DND-41 (cell line): ENCODE data around the gene UNC79.

ENCODE experiments used
- ATAC-seq: fragments of 200-7000 bp; cut with Tn5 transposase; 3 replicates; pipeline ENCODE4 v1.9.1; 2021; ENCODE audit warnings: low read depth; ENCODE audit not compliant: insufficient read depth
- DNase-seq: peaks from one replicate; pipeline ENCODE4 v3.0.0-alpha.2; 2020
- H2AFZ ChIP-seq: 2 replicates; pipeline ENCODE4 v1.6.0; 2012; ENCODE audit warnings: low read depth, low read length
- H3K27ac ChIP-seq: 2 replicates; pipeline ENCODE4 v1.5.1; 2012; ENCODE audit warnings: low read length, inconsistent platforms
- H3K27me3 ChIP-seq: fragments of 200-600 bp; sonication (generic); 2 replicates; pipeline ENCODE4 v1.6.0; 2012; ENCODE audit warnings: low read length, mild to moderate bottlenecking, inconsistent platforms; ENCODE audit not compliant: insufficient read depth, poor library complexity
- H3K36me3 ChIP-seq: 2 replicates; pipeline ENCODE4 v1.5.1; 2012; ENCODE audit warnings: low read length, inconsistent platforms; ENCODE audit not compliant: insufficient read depth
- H3K4me1 ChIP-seq: 2 replicates; pipeline ENCODE4 v1.5.1; 2012; ENCODE audit warnings: mild to moderate bottlenecking, low read length; ENCODE audit not compliant: insufficient read depth
- H3K4me2 ChIP-seq: 2 replicates; pipeline ENCODE4 v1.6.0; 2012; ENCODE audit warnings: mild to moderate bottlenecking, moderate library complexity, low read length, inconsistent platforms; ENCODE audit not compliant: insufficient read depth
- H3K4me3 ChIP-seq, 2 experiments: fragments of 200-600 bp in 1 of 2; shearing (Covaris generic) in 1 of 2; 2 replicates each; pipeline ENCODE4 v1.5.1; 2012 to 2016; ENCODE audit warnings: inconsistent platforms in 2 of 2, low read length in 2 of 2, mild to moderate bottlenecking in 2 of 2, low read depth in 1 of 2, moderate library complexity in 1 of 2
- H3K79me2 ChIP-seq: 2 replicates; pipeline ENCODE4 v1.6.0; 2012; ENCODE audit warnings: low read length, inconsistent platforms; ENCODE audit not compliant: insufficient read depth
- H3K9ac ChIP-seq: 2 replicates; pipeline ENCODE4 v1.6.0; 2012; ENCODE audit warnings: low read depth, mild to moderate bottlenecking, inconsistent platforms, low read length, moderate library complexity
- H3K9me3 ChIP-seq: 2 replicates; pipeline ENCODE4 v1.5.1; 2012; ENCODE audit warnings: low read length, moderate library complexity, mild to moderate bottlenecking, inconsistent platforms; ENCODE audit not compliant: insufficient read depth, severe bottlenecking
- H4K20me1 ChIP-seq: 2 replicates; pipeline ENCODE4 v1.6.0; 2012; ENCODE audit warnings: low read length; ENCODE audit not compliant: insufficient read depth
- CTCF ChIP-seq: IDR thresholded peaks from 2 replicates; pipeline ENCODE4 v1.5.1; 2012; ENCODE audit warnings: borderline replicate concordance, low read length, moderate library complexity, mild to moderate bottlenecking; ENCODE audit not compliant: poor library complexity, severe bottlenecking; ENCODE audit errors: extremely low read depth
- EZH2 ChIP-seq: IDR thresholded peaks from 3 replicates; pipeline ENCODE4 v1.6.1; 2012; ENCODE audit warnings: borderline replicate concordance, low read depth, mild to moderate bottlenecking, moderate library complexity, low read length, inconsistent platforms; ENCODE audit not compliant: severe bottlenecking

Gene UNC79

GRCh38 chr14:93741556-93742230 is 311.0 kb downstream of the UNC79 start:
- Histone ChIP-seq H3K79me2 (no peaks in the 10 kb centered on the region), H3K27ac (no peak overlapping the region), H3K27me3 (no peaks in the 10 kb centered on the region), H3K36me3 (no peaks in the 10 kb centered on the region), H3K4me2 (no peak overlapping the region), H3K4me3 (no peak overlapping the region), H4K20me1 (no peaks in the 10 kb centered on the region), H3K9ac (no peak overlapping the region), H3K9me3 (no peaks in the 10 kb centered on the region), H3K4me1 (no peaks in the 10 kb centered on the region), H2AFZ (no peak overlapping the region)
- DNase-seq (no peak), ATAC-seq (no peak)
- TF ChIP-seq CTCF: no peak
- TF ChIP-seq EZH2: no peak

DNA sequence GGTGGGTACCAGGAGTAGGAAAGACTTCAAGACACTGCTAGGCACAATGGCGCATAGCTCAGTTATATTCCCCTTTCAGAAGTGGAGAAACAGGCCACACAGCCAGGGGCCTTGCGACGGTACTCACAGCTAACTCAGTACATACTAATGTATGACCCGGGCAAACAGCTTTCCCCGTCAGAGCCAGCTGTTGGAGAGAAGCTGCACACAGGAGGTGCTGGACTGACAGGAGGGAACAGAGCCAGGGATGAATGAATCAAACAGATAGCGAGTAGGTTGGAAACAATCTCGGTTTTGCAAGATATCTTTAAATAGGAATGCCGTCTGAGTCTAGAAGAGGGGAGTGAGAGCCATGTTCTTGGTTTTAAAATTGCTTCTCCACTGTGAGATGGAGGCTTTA is 312.0 kb downstream of the UNC79 start:
- H4K20me1 ChIP-seq: no peaks in the 10 kb centered on the region

GRCh38 chr14:93743270-93744060 is 312.7 kb downstream of the UNC79 start:
- no peaks in the 10 kb centered on the region for H3K79me2 ChIP-seq
- H4K20me1 ChIP-seq: no peaks in the 10 kb centered on the region
- ATAC-seq: no peak
- H3K4me1 ChIP-seq: no peaks in the 10 kb centered on the region
- TF ChIP-seq CTCF (no peak), EZH2 (no peak)
- no peak for DNase-seq
- H3K27ac ChIP-seq: no peak overlapping the region
- H3K4me2 ChIP-seq: no peak overlapping the region
- no peaks in the 10 kb centered on the region for H3K36me3 ChIP-seq
- H2AFZ ChIP-seq: no peak overlapping the region
- no peak overlapping the region for H3K4me3 ChIP-seq
- H3K9ac ChIP-seq: no peak overlapping the region
- no peaks in the 10 kb centered on the region for H3K9me3 ChIP-seq
- no peaks in the 10 kb centered on the region for H3K27me3 ChIP-seq

More for the DNA sequence above, 312.0 kb downstream of the UNC79 start:
- DNase-seq: no peak
- Histone ChIP-seq H3K36me3 (no peaks in the 10 kb centered on the region), H3K9me3 (no peaks in the 10 kb centered on the region), H3K9ac (no peak overlapping the region), H3K4me3 (no peak overlapping the region), H3K4me2 (no peak overlapping the region), H3K27ac (no peak overlapping the region), H3K27me3 (no peaks in the 10 kb centered on the region), H3K4me1 (no peaks in the 10 kb centered on the region), H2AFZ (no peak overlapping the region), H3K79me2 (no peaks in the 10 kb centered on the region)
- TF ChIP-seq CTCF: no peak
- no peak for TF ChIP-seq EZH2
- no peak for ATAC-seq
